Measurements from ENCODE around the gene MSANTD7.

GRCh38 chr10:14822879-14823755 lies 15.0 kb upstream of the MSANTD7 start:
- TF ChIP-seq POLR2A (IDR thresholded peaks at IDR 0.05; ENCODE audit: low read depth) (no peak), CTCF (IDR thresholded peaks at IDR 0.05) (peak; percentile 42 to 52 (median 51)), EP300 (IDR thresholded peaks at IDR 0.05) (no peak), POLR2AphosphoS5 (IDR thresholded peaks at IDR 0.05) (no peak)

Measured in esophagus muscularis mucosa (tissue), 4 donors.